Measurements from ENCODE around the gene TIMM17A. TPM values are rescaled to one million over a fixed set of nuclear protein-coding genes. Genes with fewer than 3 reads are reported as not detected.

TIMM17A gene
- total RNA-seq, 1 donor, result 59.6 TPM

DNA sequence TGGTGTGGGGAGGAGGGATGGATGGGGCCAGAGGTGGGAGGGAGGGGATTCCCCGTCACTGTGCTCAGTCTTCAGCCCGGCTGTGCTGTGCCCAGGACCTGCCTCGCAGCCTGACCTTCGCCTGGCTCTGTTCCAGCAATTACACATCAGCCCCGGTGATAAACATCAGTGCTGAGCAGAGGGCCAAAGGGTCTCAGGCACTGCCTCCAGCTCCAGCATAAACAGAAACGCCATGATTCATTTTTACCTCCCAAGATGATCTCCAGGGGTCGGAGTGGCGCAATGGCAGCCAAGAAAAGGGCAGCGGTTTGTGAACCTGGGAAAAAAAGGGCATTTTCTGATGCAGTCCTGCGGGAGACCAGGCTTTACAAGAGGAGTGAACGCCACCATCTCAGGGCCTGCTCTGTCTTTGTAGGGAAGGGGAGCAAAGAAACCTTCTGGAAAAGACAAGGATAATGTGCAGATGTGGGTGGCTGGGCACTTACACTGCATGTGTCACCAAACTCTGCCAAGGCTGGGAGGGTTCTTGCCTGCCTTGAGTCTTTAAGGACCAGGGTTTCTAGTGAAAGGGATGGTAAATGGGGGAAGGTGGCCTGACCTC lies 38.6 kb upstream of the TIMM17A start:
- peak; percentile 94 for DNase-seq (ENCODE audit: low read depth)
- TF ChIP-seq CTCF (IDR thresholded peaks at IDR 0.05; ENCODE audit: insufficient read depth, low read length), result no peak
- H3K4me3 ChIP-seq (ENCODE audit: low read depth, low read length), result no peak overlapping the region

GRCh38 chr1:201917362-201918033 lies 37.8 kb upstream of the TIMM17A start:
- TF ChIP-seq CTCF (IDR thresholded peaks at IDR 0.05; ENCODE audit: insufficient read depth, low read length), result peak; percentile 18
- peak; percentile 97 for DNase-seq (ENCODE audit: low read depth)
- H3K4me3 ChIP-seq (ENCODE audit: low read depth, low read length), result no peak overlapping the region

DNA sequence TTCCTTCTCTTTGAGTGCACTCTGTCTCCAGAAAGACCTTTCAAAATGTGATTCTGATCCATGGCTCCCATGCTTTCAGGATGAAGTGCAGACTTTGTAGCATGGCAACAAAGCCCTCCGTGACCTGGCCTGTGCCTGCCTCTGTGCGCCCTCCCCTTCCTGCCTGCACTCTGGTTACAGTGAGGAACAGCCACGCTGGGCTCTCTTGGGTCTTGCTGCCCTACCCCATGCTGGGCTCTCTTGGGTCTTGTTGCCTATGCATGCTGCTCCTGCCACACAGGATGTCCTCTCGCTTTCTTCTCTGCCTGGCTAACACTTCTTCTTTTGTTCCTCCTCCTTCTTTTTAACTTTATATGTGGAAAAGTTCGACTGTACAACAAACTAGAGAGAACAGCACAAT lies 37.0 kb upstream of the TIMM17A start:
- no peak overlapping the region for H3K4me3 ChIP-seq (ENCODE audit: low read depth, low read length)
- no peak for DNase-seq (ENCODE audit: low read depth)
- no peak for TF ChIP-seq CTCF (IDR thresholded peaks at IDR 0.05; ENCODE audit: insufficient read depth, low read length)

- no peak for TF ChIP-seq CTCF (IDR thresholded peaks at IDR 0.05; ENCODE audit: insufficient read depth, low read length)
- H3K4me3 ChIP-seq (ENCODE audit: low read depth, low read length), result no peak overlapping the region
- no peak for DNase-seq (ENCODE audit: low read depth)
Measured at GRCh38 chr1:201921952-201922558, 33.2 kb upstream of the TIMM17A start.

GRCh38 chr1:201925301-201925567 lies 30.1 kb upstream of the TIMM17A start:
- no peak for TF ChIP-seq CTCF (IDR thresholded peaks at IDR 0.05; ENCODE audit: insufficient read depth, low read length)
- H3K4me3 ChIP-seq (ENCODE audit: low read depth, low read length), result no peak overlapping the region
- DNase-seq (ENCODE audit: low read depth), result no peak

DNA sequence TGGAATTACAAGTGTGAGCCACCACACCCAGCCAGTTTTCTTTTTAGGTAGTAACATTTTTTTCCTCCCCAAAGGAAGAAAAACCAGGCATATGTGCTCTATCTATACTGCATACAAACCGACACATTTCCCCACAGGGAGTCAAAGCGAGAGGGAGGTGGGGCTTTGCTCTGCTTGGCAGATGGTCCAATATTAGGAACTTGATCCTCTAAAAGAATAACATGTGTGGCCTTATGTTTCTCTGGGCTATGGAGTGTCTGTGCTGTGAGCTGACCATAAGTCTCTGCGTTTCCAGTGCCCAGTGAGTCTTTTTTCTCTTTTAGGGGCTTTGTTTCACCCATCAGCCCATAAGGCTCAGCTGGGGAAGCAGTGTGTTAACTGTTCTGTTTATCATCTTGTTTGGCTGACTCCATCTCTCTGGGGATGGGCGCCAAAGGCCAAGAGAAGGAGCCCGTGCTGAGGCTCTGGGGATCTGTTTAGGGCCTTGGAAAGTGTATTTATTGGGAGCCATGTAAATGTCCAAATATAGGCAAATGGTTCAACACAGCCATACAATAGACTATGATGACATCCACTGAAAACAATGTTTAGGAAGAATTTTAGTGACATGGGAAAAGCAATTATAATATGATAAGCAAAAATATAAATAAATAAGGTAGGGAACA lies 29.2 kb upstream of the TIMM17A start:
- no peak overlapping the region for H3K4me3 ChIP-seq (ENCODE audit: low read depth, low read length)
- TF ChIP-seq CTCF (IDR thresholded peaks at IDR 0.05; ENCODE audit: insufficient read depth, low read length), result no peak
- DNase-seq (ENCODE audit: low read depth), result peak; percentile 28

Measured in fibroblast of the aortic adventitia (primary cell).